GM15510 (cell line): ENCODE data around the gene TMEM54.

Source experiments
- POLR2A ChIP-seq: IDR thresholded peaks from 3 replicates; pipeline ENCODE4 v1.6.1; 2011; ENCODE audit warnings: borderline replicate concordance; ENCODE audit not compliant: insufficient read length; ENCODE audit errors: extremely low read depth

TMEM54 gene

GRCh38 chr1:32877211-32878110, 23.7 kb downstream of the TMEM54 start:
- TF ChIP-seq POLR2A = no peak

- no peak for TF ChIP-seq POLR2A
Measured at GRCh38 chr1:32876341-32877210, 24.6 kb downstream of the TMEM54 start.

- no peak for TF ChIP-seq POLR2A
Measured at GRCh38 chr1:32874860-32875752, 26.1 kb downstream of the TMEM54 start.

- TF ChIP-seq POLR2A = no peak
Measured at GRCh38 chr1:32873484-32873883, 27.7 kb downstream of the TMEM54 start.

- TF ChIP-seq POLR2A = no peak
Measured at GRCh38 chr1:32872192-32872460, 29.1 kb downstream of the TMEM54 start.

- TF ChIP-seq POLR2A = no peak
Measured at GRCh38 chr1:32871364-32872191, 29.6 kb downstream of the TMEM54 start.

- TF ChIP-seq POLR2A = no peak
Measured at GRCh38 chr1:32870615-32871363, 30.4 kb downstream of the TMEM54 start, which contains the start of gene FNDC5. TSS of gene FNDC5 (minus strand) at chr1:32870912.

- no peak for TF ChIP-seq POLR2A
Measured at GRCh38 chr1:32869923-32870614, 31.1 kb downstream of the TMEM54 start.

GRCh38 chr1:32868806-32869455, 32.3 kb downstream of the TMEM54 start:
- TF ChIP-seq POLR2A = no peak

GRCh38 chr1:32868085-32868484, 33.1 kb downstream of the TMEM54 start:
- TF ChIP-seq POLR2A = no peak

- TF ChIP-seq POLR2A = no peak
Measured at GRCh38 chr1:32867671-32868070, 33.5 kb downstream of the TMEM54 start.

GRCh38 chr1:32867151-32867550, 34.0 kb downstream of the TMEM54 start:
- no peak for TF ChIP-seq POLR2A
